PC-3 (cell line): Measurements from ENCODE around the gene ESPN. TPM values are rescaled to one million over a fixed set of nuclear protein-coding genes. Genes with fewer than 3 reads are reported as not detected.

Experiments
- ATAC-seq: fragments of 200-7000 bp; cut with Tn5 transposase; 2 replicates; pipeline ENCODE4 v1.9.1; 2020; ENCODE audit warnings: mild to moderate bottlenecking, moderate library complexity
- BruUV-seq: library from RNA; stranded (reverse); fragments of 400-500 nt; replicated peaks from 2 replicates; lab custom pipeline; 2021; lab: Mats Ljungman, UMichigan
- CTCF ChIA-PET: fragments of 300-600 bp; sonication (Branson Sonifier 250); formaldehyde crosslinking; loops from one replicate; lab custom pipeline; 2022; ENCODE audit warnings: antibody characterized with exemption; lab: Charles Lee
- POLR2A ChIA-PET: fragments of 300-600 bp; sonication (Branson Sonifier 250); formaldehyde crosslinking; loops from one replicate; lab custom pipeline; 2022; ENCODE audit warnings: antibody characterized with exemption; ENCODE audit not compliant: unreplicated experiment; lab: Charles Lee
- DNase-seq: peaks from one replicate; pipeline ENCODE4 v3.0.0-alpha.2; 2015
- H2AFZ ChIP-seq: fragments of 300-600 bp; sonication (generic); 2 replicates; pipeline ENCODE4 v1.6.0; 2016; ENCODE audit warnings: antibody characterized with exemption, low read length
- H3F3A ChIP-seq: fragments of 300-600 bp; sonication (generic); one replicate; pipeline ENCODE4 v1.6.0; 2017; ENCODE audit warnings: antibody characterized with exemption, low read length, control low read depth, mild to moderate bottlenecking; ENCODE audit not compliant: unreplicated experiment
- H3K27ac ChIP-seq: fragments of 300-600 bp; sonication (generic); 2 replicates; pipeline ENCODE4 v1.5.1; 2016; ENCODE audit warnings: mild to moderate bottlenecking, low read length
- H3K27me3 ChIP-seq: fragments of 300-600 bp; sonication (generic); 2 replicates; pipeline ENCODE4 v1.6.1; 2016; ENCODE audit warnings: low read length, mixed read lengths
- H3K36me3 ChIP-seq: fragments of 300-600 bp; sonication (generic); 2 replicates; pipeline ENCODE4 v1.6.1; 2016; ENCODE audit warnings: low read depth, mixed run types, low read length, mixed read lengths
- H3K4me1 ChIP-seq: fragments of 300-600 bp; sonication (generic); 2 replicates; pipeline ENCODE4 v1.5.1; 2016; ENCODE audit warnings: low read length; ENCODE audit not compliant: insufficient read depth
- H3K4me2 ChIP-seq: fragments of 300-600 bp; sonication (generic); 2 replicates; pipeline ENCODE4 v1.6.0; 2016; ENCODE audit warnings: low read length
- H3K4me3 ChIP-seq: fragments of 300-600 bp; sonication (generic); 2 replicates; pipeline ENCODE4 v1.5.1; 2016; ENCODE audit warnings: mild to moderate bottlenecking, low read length, mixed read lengths
- H3K79me2 ChIP-seq: fragments of 300-600 bp; sonication (generic); 2 replicates; pipeline ENCODE4 v1.6.1; 2017; ENCODE audit warnings: low read length, mixed read lengths
- H3K9ac ChIP-seq: fragments of 300-600 bp; sonication (generic); 2 replicates; pipeline ENCODE4 v1.6.0; 2016; ENCODE audit warnings: mild to moderate bottlenecking, low read length
- H3K9me2 ChIP-seq: fragments of 300-600 bp; sonication (generic); replicated peaks from 2 replicates; pipeline ENCODE4 v1.6.1; 2016; ENCODE audit warnings: mixed run types, low read length, mixed read lengths
- H3K9me3 ChIP-seq: fragments of 300-600 bp; sonication (generic); 2 replicates; pipeline ENCODE4 v1.6.1; 2016; ENCODE audit warnings: low read length, mixed read lengths
- H4K20me1 ChIP-seq: fragments of 300-600 bp; sonication (generic); 2 replicates; pipeline ENCODE4 v1.6.1; 2016; ENCODE audit warnings: low read length, mixed read lengths
- CTCF ChIP-seq: fragments of 300-600 bp; sonication (generic); conservative IDR thresholded peaks from 2 replicates; pipeline ENCODE4 v1.5.1; 2017; ENCODE audit warnings: antibody characterized with exemption, low read depth, mild to moderate bottlenecking, low read length
- EZH2 ChIP-seq: fragments of 300-600 bp; sonication (generic); IDR thresholded peaks from one replicate; pipeline ENCODE4 v1.6.1; 2017; ENCODE audit warnings: antibody characterized with exemption, mild to moderate bottlenecking, low read length; ENCODE audit not compliant: unreplicated experiment
- EZH2phosphoT487 ChIP-seq: fragments of 300-600 bp; sonication (generic); IDR thresholded peaks from 2 replicates; pipeline ENCODE4 v1.6.1; 2018; ENCODE audit warnings: mild to moderate bottlenecking, antibody characterized with exemption, low read length, borderline replicate concordance
- intact Hi-C: fragments of 100-400 bp; cut with micrococcal nuclease; formaldehyde crosslinking; loops from 2 replicates; pipeline ENCODE4 v1.9.0; 2023
- total RNA-seq: library from RNA; depleted of rRNA; stranded (reverse); fragments of >200 nt; gene quantifications from 2 replicates; pipeline ENCODE4 v1.2.3, GENCODE V29; 2014

The ESPN gene
- total RNA-seq, 1 experiment from 2014 or later: 11.1 TPM

GRCh38 chr1:6470132-6471085 is 45.8 kb downstream of the ESPN start:
- Histone ChIP-seq H3K9ac (no peak overlapping the region), H3K4me2 (no peak overlapping the region), H3K27me3 (no peaks in the 10 kb centered on the region), H3F3A (no peaks in the 10 kb centered on the region), H3K27ac (no peak overlapping the region), H3K4me1 (no peaks in the 10 kb centered on the region), H4K20me1 (no peaks in the 10 kb centered on the region), H3K9me2 (no peaks in the 10 kb centered on the region), H3K79me2 (no peaks in the 10 kb centered on the region), H3K4me3 (no peak overlapping the region), H3K36me3 (peaks cover 40% of the 10 kb centered on the region), H3K9me3 (no peaks in the 10 kb centered on the region), H2AFZ (no peak overlapping the region)
- TF ChIP-seq EZH2 (no peak), EZH2phosphoT487 (no peak), CTCF (no peak)
- BruUV-seq: no TSS peak
- POLR2A ChIA-PET: no interaction called here
- ATAC-seq: no peak
- intact Hi-C loops: no loop called here
- no peak for DNase-seq
- CTCF ChIA-PET: no interaction called here

- DNase-seq: no peak
- no peaks in the 10 kb centered on the region for H3K27me3 ChIP-seq
- no peaks in the 10 kb centered on the region for H3K79me2 ChIP-seq
- ATAC-seq: no peak
- no peaks in the 10 kb centered on the region for H3K9me3 ChIP-seq
- H3K36me3 ChIP-seq: peaks cover 40% of the 10 kb centered on the region
- H3F3A ChIP-seq: no peaks in the 10 kb centered on the region
- H3K9me2 ChIP-seq: no peaks in the 10 kb centered on the region
- no peak overlapping the region for H3K9ac ChIP-seq
- BruUV-seq: no TSS peak
- no peaks in the 10 kb centered on the region for H4K20me1 ChIP-seq
- intact Hi-C loops: no loop called here
- no peak overlapping the region for H3K4me2 ChIP-seq
- H3K4me3 ChIP-seq: no peak overlapping the region
- no peaks in the 10 kb centered on the region for H3K4me1 ChIP-seq
- H3K27ac ChIP-seq: no peak overlapping the region
- no peak overlapping the region for H2AFZ ChIP-seq
- ChIA-PET POLR2A (no interaction called here), CTCF (no interaction called here)
- TF ChIP-seq EZH2 (no peak), CTCF (no peak), EZH2phosphoT487 (no peak)
Measured at GRCh38 chr1:6471086-6471969, 46.8 kb downstream of the ESPN start.
